ENCODE data around the gene NPTX2. TPM values are rescaled to one million over a fixed set of nuclear protein-coding genes. Genes with fewer than 3 reads are reported as not detected.

NPTX2 gene
- total RNA-seq, 1 donor from 2014 or later: not detected

GRCh38 chr7:98626460-98627412 is 9.7 kb downstream of the NPTX2 start:
- Mint-ChIP-seq H3K27me3 (peaks cover 2% of the 10 kb centered on the region), H3K36me3 (ENCODE audit: low read depth) (no peaks in the 10 kb centered on the region), H3K4me3 (no peak overlapping the region), H3K4me1 (no peaks in the 10 kb centered on the region), H3K27ac (no peak overlapping the region), H3K9me3 (no peaks in the 10 kb centered on the region)
- no peak for DNase-seq
- intact Hi-C loops (cut with micrococcal nuclease): no loop called here

DNA sequence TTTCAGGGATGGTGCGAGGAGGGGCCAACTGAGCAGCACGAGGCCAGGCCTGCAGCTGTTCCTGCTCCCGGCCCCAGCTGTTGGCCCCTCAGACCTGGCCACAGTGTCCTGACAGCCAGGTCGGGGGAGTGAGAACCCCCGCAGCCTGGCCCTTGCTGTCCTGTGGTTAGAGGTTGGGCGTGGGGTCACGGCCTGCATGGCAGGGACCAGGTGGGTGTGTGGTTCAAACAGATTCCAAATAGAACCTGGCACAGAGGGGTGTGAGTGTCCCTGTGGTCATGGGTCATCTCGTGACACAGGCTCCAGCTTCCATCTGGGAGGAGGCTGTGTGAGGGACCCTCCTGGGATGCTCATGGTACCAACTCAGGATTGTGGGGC is 10.3 kb downstream of the NPTX2 start:
- H3K36me3 Mint-ChIP-seq (ENCODE audit: low read depth): no peaks in the 10 kb centered on the region
- H3K27ac Mint-ChIP-seq: no peak overlapping the region
- H3K27me3 Mint-ChIP-seq: peaks cover 2% of the 10 kb centered on the region
- intact Hi-C loops (cut with micrococcal nuclease): no loop called here
- no peaks in the 10 kb centered on the region for H3K9me3 Mint-ChIP-seq
- no peaks in the 10 kb centered on the region for H3K4me1 Mint-ChIP-seq
- H3K4me3 Mint-ChIP-seq: no peak overlapping the region
- no peak for DNase-seq

- no peak for DNase-seq
- H3K27ac Mint-ChIP-seq: no peak overlapping the region
- peaks cover 2% of the 10 kb centered on the region for H3K27me3 Mint-ChIP-seq
- no peaks in the 10 kb centered on the region for H3K9me3 Mint-ChIP-seq
- no peaks in the 10 kb centered on the region for H3K36me3 Mint-ChIP-seq (ENCODE audit: low read depth)
- H3K4me1 Mint-ChIP-seq: no peaks in the 10 kb centered on the region
- no peak overlapping the region for H3K4me3 Mint-ChIP-seq
- intact Hi-C loops (cut with micrococcal nuclease): no loop called here
Observed at GRCh38 chr7:98628418-98628817, 11.3 kb downstream of the NPTX2 start.

- no peaks in the 10 kb centered on the region for H3K36me3 Mint-ChIP-seq (ENCODE audit: low read depth)
- intact Hi-C loops (cut with micrococcal nuclease): no loop called here
- DNase-seq: no peak
- no peaks in the 10 kb centered on the region for H3K4me1 Mint-ChIP-seq
- no peak overlapping the region for H3K4me3 Mint-ChIP-seq
- H3K27me3 Mint-ChIP-seq: peaks cover 2% of the 10 kb centered on the region
- H3K27ac Mint-ChIP-seq: no peak overlapping the region
- H3K9me3 Mint-ChIP-seq: no peaks in the 10 kb centered on the region
Observed at GRCh38 chr7:98629001-98629431, 11.9 kb downstream of the NPTX2 start.

GRCh38 chr7:98630149-98630548 is 13.1 kb downstream of the NPTX2 start:
- H3K27ac Mint-ChIP-seq: no peak overlapping the region
- no peaks in the 10 kb centered on the region for H3K9me3 Mint-ChIP-seq
- no peak overlapping the region for H3K4me3 Mint-ChIP-seq
- no peaks in the 10 kb centered on the region for H3K4me1 Mint-ChIP-seq
- no peaks in the 10 kb centered on the region for H3K36me3 Mint-ChIP-seq (ENCODE audit: low read depth)
- no peak for DNase-seq
- peaks cover 2% of the 10 kb centered on the region for H3K27me3 Mint-ChIP-seq
- intact Hi-C loops (cut with micrococcal nuclease): no loop called here

GRCh38 chr7:98630770-98631169 is 13.7 kb downstream of the NPTX2 start:
- DNase-seq: no peak
- intact Hi-C loops (cut with micrococcal nuclease): no loop called here
- Mint-ChIP-seq H3K27me3 (peaks cover 2% of the 10 kb centered on the region), H3K27ac (no peak overlapping the region), H3K4me3 (no peak overlapping the region), H3K9me3 (no peaks in the 10 kb centered on the region), H3K4me1 (no peaks in the 10 kb centered on the region), H3K36me3 (ENCODE audit: low read depth) (no peaks in the 10 kb centered on the region)

GRCh38 chr7:98638853-98639252 is 21.8 kb downstream of the NPTX2 start:
- Mint-ChIP-seq H3K27me3 (no peaks in the 10 kb centered on the region), H3K9me3 (peaks cover 6% of the 10 kb centered on the region), H3K27ac (no peak overlapping the region), H3K4me3 (no peak overlapping the region), H3K36me3 (ENCODE audit: low read depth) (no peaks in the 10 kb centered on the region), H3K4me1 (no peaks in the 10 kb centered on the region)
- no peak for DNase-seq
- intact Hi-C loops (cut with micrococcal nuclease): no loop called here

- no peak for DNase-seq
- intact Hi-C loops (cut with micrococcal nuclease): no loop called here
- H3K4me1 Mint-ChIP-seq: no peaks in the 10 kb centered on the region
- no peaks in the 10 kb centered on the region for H3K36me3 Mint-ChIP-seq (ENCODE audit: low read depth)
- peaks cover 6% of the 10 kb centered on the region for H3K9me3 Mint-ChIP-seq
- H3K27me3 Mint-ChIP-seq: no peaks in the 10 kb centered on the region
- no peak overlapping the region for H3K27ac Mint-ChIP-seq
- no peak overlapping the region for H3K4me3 Mint-ChIP-seq
Observed at GRCh38 chr7:98640375-98640774, 23.3 kb downstream of the NPTX2 start.

GRCh38 chr7:98641646-98642500 is 24.8 kb downstream of the NPTX2 start:
- Mint-ChIP-seq H3K4me3 (no peak overlapping the region), H3K27me3 (no peaks in the 10 kb centered on the region), H3K9me3 (peaks cover 6% of the 10 kb centered on the region), H3K4me1 (no peaks in the 10 kb centered on the region), H3K36me3 (ENCODE audit: low read depth) (no peaks in the 10 kb centered on the region), H3K27ac (no peak overlapping the region)
- no peak for DNase-seq
- intact Hi-C loops (cut with micrococcal nuclease): no loop called here

DNA sequence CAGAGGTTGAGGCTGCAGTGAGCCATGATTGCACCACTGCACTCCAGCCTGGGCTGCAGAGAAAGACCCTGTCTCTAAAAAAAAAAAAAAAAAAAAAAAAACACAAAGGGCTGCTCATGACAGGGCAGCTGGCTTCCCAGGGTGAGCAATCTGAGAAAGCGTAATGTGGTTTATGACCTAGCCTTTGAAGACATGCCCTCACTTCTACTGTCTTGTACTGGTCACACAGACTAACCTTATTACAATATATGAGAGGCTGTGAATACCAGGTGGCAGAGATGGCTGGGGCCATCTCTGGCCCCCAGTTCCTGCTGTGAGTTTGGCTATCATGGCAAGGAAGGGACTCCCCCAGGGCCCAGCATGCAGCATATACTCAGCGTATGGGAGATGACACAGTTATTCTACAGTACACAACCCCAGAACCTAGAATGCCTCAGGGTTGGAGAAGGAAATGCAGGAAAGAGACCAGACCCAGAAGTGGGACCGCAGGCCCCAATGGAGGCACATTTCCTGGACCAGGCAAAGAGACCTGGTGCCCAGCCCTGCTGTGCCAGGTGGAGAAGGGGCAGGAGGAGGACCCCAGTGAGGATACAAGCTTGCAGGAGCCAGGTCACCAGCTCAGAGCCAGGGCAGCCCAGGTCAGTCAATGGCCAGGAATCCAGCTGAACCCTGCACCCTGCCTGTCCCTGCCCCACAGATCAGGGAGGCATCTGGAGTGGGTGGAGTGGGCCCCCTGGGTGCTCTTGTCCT is 26.3 kb downstream of the NPTX2 start:
- Mint-ChIP-seq H3K9me3 (peaks cover 5% of the 10 kb centered on the region), H3K27me3 (no peaks in the 10 kb centered on the region), H3K36me3 (ENCODE audit: low read depth) (no peaks in the 10 kb centered on the region), H3K4me3 (no peak overlapping the region), H3K4me1 (no peaks in the 10 kb centered on the region), H3K27ac (no peak overlapping the region)
- no peak for DNase-seq
- intact Hi-C loops (cut with micrococcal nuclease): no loop called here

DNA sequence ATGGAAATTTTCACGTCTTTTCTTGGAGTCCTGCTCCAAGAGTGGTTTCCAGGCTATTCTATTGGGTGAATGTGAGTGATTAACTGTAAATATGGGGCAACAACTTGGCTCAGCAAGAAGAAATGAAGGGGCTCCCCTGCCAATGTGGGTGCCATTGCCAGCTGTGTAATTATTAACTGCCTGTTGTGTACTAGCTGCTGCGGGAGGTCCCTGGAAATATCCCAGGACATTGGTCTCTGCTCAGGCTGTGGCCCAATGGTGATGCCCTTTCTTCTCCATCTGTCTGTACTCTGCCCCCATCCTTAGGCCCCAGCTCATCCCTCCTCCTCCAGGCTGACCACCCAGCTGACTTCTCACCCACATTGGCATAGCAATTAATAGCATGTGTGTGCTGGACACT is 29.4 kb downstream of the NPTX2 start:
- H3K9me3 Mint-ChIP-seq: no peaks in the 10 kb centered on the region
- intact Hi-C loops (cut with micrococcal nuclease): no loop called here
- H3K27ac Mint-ChIP-seq: no peak overlapping the region
- H3K4me1 Mint-ChIP-seq: no peaks in the 10 kb centered on the region
- H3K4me3 Mint-ChIP-seq: no peak overlapping the region
- H3K27me3 Mint-ChIP-seq: no peaks in the 10 kb centered on the region
- no peak for DNase-seq
- no peaks in the 10 kb centered on the region for H3K36me3 Mint-ChIP-seq (ENCODE audit: low read depth)

DNA sequence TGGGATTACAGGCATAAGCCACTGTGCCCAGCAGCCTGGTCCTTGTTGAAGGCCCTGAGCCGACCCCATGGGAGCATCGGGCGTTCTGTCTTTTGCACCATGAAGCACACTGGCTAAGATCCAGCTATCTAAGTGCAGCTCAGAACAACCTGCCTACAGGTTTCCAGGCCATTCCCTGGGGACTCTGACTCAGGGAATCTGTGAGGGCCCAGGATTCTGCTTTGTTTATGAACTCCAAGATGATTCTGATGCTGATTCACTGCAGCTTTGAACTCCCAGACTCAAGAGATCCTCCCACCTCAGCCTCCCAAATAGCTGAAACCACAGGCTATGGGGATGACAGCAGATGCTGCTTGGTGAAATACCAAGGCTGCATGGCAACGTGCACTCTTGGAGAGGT is 30.2 kb downstream of the NPTX2 start:
- H3K9me3 Mint-ChIP-seq: no peaks in the 10 kb centered on the region
- no peaks in the 10 kb centered on the region for H3K36me3 Mint-ChIP-seq (ENCODE audit: low read depth)
- H3K27ac Mint-ChIP-seq: no peak overlapping the region
- no peaks in the 10 kb centered on the region for H3K27me3 Mint-ChIP-seq
- intact Hi-C loops (cut with micrococcal nuclease): no loop called here
- DNase-seq: no peak
- no peaks in the 10 kb centered on the region for H3K4me1 Mint-ChIP-seq
- H3K4me3 Mint-ChIP-seq: no peak overlapping the region

- Mint-ChIP-seq H3K4me3 (no peak overlapping the region), H3K36me3 (ENCODE audit: low read depth) (no peaks in the 10 kb centered on the region), H3K27me3 (no peaks in the 10 kb centered on the region), H3K9me3 (no peaks in the 10 kb centered on the region), H3K27ac (no peak overlapping the region), H3K4me1 (no peaks in the 10 kb centered on the region)
- no peak for DNase-seq
- intact Hi-C loops (cut with micrococcal nuclease): no loop called here
Observed at GRCh38 chr7:98651760-98652159, 34.7 kb downstream of the NPTX2 start.

All from activated CD4-positive, alpha-beta T cell treated with anti-CD3 and anti-CD28 coated beads, Interleukin-2, amount 10 ng/mL, durations not matched to agents 24 days and 14 days (primary cell).